ENCODE measurements around the gene OR1I1.

The OR1I1 gene

DNA sequence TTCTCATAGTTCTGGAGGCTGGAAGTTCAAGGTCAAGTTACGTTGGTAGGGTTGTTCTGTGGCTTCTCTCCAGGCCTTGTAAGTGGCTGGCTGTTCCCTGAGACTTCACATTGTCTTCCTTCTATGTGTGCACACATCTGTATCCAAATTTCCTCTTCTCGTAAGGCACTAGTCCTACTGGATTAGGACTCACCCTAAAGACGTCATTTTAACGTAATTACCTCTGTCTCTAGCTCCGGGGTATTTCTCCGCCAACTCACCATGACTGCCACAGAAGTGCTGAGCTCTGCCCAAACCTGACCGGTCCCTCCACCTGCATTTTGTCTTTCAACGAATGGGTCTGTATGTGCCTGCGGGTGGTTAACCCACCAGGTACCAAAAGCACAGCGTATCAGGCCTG, 16.4 kb downstream of the OR1I1 start:
- DNase-seq (ENCODE audit: low spot score): no peak

DNA sequence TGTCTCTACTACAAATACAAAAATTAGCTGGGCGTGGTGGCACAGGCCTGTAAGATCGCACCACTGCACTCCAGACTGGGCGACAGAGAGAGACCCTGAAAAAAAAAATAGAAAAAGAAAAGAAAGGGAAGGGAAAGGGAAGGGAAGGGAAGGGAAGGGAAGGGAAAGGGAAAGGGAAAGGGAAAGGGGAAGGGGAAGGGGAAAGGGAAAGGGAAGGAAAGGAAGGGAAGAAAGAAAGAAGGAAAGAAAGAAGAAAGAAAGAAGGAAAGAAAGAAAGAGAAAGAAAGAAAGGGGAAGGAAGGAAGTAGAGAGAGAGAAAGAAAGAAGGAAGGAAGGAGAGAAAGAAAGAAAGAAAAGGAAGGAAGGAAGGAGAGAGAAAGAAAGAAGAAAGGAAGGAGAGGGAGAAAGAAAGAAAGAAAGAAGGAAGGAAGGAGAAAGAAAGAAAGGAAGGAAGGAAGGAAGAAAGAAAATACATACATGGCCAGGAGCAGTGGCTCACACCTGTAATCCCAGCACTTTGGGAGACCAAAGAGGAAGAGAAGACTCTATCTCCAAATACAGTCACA, 17.1 kb downstream of the OR1I1 start:
- DNase-seq (ENCODE audit: low spot score): no peak

DNA sequence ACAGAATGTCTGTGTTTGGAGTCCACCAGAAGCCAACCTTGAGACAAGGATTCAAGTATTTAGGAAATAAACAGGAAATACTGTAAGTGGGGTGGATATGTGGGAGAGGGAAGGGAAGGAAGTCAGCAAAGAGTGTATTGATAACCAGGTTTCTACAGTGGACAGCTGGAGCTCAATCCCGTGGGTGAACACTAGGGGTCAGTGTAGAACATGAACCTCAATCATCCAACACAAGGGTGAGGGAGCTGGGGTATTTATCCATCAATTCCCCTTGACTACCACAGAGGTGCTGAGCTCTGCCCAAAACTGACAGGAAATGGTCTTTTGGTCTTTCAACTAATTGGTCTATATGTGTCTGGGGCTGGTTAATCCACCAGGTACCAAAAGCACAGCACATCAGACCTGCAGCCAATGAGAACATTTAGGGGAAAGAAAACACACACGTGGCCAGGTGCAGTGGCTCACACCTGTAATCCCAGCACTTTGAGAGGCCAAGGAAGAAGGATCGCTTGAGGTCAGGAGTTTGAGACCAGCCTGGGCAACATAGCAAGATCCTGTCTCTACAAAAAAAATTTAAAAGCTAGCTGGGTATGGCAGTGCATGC, 19.6 kb downstream of the OR1I1 start:
- no peak for DNase-seq (ENCODE audit: low spot score)

DNA sequence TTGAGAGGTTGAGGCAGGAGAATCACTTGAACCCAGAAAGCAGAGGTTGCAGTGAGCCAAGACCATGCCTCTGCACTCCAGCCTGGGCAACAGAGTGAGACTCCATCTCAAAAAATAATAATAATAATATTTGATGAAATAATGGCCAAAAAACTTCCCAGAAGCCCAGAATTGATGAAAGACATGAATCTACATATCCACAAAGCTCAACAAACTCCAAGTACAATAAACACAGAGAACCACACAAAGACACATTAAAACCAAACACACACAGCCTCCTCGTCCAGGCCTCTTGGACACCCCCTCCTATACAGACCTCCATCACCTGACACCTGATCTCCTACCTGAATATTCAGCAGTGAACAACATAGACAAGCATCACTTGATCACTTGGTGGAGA, 22.0 kb downstream of the OR1I1 start:
- no peak for DNase-seq (ENCODE audit: low spot score)

DNA sequence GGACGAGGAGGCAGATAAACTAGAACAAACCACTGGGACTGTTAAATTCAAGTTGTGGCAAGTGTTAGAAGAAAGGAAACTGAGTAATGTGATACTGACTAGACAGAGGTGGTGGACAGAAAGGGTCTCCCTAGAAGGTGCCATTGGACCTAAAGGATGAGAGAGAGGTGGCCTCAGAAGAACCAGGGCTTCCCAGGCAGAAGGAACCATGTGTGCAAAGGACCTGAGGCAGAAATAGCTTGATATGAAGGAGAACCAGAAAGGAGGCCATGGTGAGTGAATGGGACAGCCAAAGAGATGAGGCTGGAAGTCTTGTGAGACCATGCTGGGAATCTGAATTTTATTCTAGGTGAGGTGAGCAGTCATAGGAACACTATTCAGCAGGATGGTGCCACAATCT, 22.4 kb downstream of the OR1I1 start:
- no peak for DNase-seq (ENCODE audit: low spot score)

DNA sequence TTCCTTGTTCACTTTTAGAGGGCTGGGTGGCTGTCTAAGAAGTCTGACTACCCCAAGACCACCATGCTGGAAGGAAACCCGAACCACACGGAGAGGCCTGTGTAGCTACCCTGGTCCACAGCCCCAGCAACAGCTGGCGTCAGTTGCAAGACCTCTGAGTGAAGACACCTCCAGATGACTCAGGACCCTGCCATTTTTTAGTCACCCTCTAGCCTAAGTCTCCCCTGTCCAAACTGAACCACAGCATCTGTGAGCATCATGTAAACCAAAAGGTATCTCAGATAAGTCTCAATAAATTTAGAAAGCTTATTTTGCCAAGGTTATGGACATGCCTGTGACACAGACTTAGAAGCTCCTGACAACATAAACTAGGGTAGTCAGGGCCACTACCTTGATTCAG, 23.0 kb downstream of the OR1I1 start:
- DNase-seq (ENCODE audit: low spot score): no peak

DNA sequence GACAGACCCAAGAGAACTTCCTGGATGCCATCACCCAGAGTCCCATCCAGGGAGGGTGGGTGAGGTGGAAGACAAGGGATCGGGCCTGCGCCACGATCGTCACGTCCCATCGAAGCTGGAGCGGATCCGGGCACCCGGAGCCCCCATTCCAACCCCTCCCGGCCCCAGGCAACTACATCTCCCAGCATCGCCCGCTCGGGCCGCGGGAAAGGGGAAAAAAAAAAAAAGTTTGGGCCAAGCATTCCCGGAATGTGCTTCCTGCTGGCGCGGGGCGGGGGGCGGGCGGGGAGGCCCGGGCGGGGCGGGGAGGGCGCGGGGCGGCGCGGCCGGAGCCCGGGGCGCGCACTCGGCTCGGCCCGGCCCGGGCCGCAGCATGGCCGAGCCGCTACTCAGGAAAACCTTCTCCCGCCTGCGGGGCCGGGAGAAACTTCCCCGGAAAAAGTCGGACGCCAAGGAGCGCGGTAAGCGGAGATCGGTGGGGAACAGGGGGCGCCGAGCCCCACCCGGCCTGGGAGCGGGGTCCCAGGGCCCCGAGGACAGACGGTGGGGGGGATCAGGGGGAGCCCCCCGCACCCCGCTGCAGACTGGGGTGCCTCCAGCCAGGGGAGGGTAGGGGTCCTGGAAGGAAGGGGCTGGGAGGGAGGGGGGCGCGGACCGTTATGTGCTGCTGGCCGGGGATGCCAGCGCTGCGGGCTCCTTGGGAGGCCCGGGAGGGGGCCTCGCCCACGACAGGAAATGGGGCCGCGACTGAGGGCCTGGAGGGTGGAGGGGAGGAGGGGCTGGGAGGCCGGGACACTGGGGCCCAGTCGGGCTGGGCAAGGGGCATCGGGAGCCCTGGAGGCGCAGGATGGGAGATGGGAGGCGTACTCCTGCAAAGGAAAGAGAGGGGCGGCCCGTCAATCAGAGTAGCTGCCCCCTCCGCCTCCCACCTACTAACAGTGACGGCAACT, 25.3 kb downstream of the OR1I1 start, which contains the start of gene SYDE1:
Gene SYDE1 (plus strand): TSS at position 341 of the 950 bp plus-strand sequence. CDS start 33 bp downstream, at position 374.
- DNase-seq (ENCODE audit: low spot score): peak; percentile 85

DNA sequence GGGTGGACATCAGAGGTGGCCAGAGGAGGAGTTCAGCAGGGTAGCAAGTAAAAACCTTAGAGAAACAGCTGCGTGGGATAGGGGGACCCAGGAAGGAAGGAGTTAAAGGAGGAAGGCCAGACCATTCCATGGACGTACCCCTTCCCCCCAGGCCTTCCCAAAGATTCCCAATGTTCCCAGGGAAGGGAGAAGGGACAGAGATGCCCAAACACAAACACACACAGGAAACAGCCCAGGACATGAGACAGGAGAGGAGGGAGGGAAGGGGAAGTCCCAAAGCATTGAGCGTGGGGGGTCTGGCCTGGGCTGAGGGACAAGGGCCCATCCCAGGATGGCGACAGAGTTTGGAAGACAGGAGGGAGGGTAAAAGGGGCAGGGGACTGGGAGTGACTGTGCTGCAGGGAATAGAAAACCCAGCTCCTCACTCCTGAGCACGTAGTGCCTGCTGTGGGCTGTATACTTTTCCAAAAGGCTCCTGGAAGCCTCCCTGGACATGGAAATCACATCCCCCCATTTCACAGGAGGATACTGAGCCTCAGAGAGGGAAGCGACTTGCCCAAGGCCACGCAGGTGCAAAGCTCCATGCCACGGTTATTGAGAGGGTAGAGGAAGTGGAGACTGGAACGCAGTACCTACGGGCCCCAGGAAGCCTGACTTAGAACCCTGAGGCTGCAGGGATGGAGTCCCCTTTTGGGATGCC, 26.3 kb downstream of the OR1I1 start:
- DNase-seq (ENCODE audit: low spot score): no peak

DNA sequence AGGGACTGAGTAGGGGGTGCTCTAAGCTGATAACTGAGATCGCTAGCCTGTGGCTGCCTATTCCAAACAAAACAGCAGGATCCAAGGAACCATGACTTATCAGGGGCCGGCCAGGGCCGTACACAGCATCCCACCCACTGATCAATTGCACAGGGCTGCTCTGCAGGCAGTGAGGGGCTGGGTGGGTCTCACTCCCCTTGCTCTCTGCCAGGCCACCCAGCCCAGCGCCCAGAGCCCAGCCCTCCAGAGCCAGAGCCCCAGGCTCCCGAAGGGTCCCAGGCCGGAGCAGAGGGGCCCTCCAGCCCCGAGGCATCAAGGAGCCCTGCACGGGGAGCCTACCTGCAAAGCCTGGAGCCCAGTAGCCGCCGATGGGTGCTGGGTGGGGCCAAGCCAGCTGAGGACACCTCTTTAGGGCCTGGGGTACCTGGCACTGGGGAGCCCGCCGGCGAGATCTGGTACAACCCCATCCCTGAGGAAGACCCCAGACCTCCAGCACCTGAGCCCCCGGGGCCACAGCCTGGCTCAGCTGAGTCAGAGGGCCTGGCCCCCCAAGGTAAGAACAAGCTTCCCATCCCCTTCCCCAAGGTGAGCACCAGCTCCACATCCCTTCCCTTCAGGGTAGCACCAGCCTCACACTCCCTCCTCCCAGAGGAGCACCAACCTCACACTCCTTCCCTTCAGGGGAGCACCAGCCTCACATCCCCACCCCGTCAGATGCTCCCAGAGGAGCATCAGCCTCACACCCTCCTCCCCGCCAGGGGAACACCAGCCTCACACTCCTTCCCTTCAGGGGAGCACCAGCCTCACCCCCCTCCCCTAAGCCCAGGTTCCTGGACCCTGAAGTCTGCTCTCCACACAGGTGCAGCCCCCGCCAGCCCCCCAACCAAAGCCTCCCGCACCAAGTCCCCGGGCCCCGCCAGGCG, 27.1 kb downstream of the OR1I1 start:
- DNase-seq (ENCODE audit: low spot score): no peak

DNA sequence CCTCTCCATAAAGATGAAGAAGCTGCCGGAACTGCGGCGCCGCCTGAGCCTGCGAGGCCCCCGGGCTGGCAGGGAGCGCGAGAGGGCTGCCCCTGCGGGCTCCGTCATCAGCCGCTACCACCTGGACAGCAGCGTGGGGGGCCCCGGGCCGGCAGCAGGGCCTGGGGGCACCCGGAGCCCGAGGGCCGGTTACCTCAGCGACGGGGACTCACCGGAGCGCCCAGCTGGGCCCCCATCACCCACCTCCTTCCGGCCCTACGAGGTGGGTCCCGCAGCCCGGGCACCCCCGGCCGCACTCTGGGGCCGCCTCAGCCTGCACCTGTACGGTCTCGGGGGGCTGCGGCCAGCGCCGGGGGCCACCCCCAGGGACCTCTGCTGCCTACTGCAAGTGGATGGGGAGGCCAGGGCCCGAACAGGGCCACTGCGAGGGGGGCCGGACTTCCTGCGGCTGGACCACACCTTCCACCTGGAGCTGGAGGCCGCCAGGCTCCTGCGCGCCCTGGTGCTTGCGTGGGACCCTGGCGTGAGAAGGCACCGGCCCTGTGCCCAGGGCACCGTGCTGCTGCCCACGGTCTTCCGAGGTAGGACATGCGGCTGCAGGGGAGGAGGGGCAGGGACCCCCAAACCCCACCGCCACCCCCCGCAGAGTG, 27.9 kb downstream of the OR1I1 start:
- DNase-seq (ENCODE audit: low spot score): no peak

DNA sequence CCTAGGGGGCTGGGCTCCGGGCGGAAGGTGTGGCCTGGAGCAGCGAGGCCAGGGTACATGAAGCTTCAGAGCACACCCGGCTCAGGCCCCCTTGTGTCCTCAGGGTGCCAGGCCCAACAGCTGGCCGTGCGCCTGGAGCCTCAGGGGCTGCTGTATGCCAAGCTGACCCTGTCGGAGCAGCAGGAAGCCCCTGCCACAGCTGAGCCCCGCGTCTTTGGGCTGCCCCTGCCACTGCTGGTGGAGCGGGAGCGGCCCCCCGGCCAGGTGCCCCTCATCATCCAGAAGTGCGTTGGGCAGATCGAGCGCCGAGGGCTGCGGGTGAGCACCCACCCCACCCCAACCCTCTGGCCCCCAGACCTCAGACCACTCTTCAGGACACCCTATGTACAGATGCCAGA, 28.4 kb downstream of the OR1I1 start:
- no peak for DNase-seq (ENCODE audit: low spot score)

DNA sequence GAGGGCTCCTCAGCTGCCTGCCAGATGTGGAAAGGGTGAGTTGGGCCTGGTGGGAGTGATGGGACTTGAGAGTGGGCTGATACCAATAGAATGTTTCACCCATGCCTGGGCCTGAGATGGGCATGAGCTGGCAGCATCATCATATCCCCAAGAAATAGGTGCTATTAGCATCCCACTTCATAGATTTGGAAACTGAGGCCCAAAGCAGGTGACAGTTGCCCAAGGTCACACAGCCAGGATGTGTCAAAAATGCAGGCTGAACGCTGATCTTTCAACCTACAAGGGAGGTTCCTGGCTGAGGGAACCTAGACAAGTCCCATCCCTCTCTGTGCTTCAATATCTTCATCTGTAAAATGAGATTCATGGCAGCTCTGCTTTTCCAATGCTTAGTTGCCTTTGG, 29.7 kb downstream of the OR1I1 start:
- DNase-seq (ENCODE audit: low spot score): no peak

DNA sequence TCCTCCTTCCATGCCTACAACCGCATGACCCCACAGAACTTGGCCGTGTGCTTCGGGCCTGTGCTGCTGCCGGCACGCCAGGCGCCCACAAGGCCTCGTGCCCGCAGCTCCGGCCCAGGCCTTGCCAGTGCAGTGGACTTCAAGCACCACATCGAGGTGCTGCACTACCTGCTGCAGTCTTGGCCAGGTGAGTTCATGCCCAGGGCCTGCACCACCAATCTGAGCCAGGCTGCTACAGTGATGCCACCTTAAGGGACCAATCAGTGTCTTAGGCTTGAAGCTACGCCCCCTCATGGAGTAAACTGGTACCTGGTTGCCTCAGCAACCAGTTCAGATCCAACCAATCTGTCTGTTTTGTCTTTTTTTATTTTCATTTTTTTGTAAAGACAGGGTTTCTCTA, 30.4 kb downstream of the OR1I1 start:
- DNase-seq (ENCODE audit: low spot score): no peak

DNA sequence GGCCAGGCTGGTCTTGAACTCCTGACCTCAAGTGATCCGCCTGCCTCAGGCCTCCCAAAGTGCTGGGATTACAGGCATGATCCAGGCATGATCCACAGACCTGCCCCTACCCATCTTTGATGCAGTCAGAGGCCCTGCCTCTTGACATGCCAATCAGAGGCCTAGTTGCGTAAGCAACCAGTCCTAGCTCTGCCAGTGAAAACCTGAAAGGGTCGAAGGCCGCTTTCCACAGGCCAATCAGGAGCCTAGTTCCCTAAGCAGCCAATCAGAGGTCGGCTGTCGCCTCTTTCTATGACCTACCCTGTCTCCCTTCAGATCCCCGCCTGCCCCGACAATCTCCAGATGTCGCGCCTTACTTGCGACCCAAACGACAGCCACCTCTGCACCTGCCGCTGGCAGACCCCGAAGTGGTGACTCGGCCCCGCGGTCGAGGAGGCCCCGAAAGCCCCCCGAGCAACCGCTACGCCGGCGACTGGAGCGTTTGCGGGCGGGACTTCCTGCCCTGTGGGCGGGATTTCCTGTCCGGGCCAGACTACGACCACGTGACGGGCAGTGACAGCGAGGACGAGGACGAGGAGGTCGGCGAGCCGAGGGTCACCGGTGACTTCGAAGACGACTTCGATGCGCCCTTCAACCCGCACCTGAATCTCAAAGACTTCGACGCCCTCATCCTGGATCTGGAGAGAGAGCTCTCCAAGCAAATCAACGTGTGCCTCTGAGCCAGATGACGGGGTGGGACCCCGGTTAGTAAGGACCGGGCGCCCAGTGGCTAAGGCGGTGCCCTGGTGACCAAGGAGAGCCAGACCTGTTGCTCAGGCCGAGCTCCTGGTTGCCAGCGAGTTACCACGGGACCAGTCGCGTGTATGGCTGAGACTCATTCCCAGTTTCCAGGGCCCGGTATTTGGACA, 31.5 kb downstream of the OR1I1 start:
- no peak for DNase-seq (ENCODE audit: low spot score)

DNA sequence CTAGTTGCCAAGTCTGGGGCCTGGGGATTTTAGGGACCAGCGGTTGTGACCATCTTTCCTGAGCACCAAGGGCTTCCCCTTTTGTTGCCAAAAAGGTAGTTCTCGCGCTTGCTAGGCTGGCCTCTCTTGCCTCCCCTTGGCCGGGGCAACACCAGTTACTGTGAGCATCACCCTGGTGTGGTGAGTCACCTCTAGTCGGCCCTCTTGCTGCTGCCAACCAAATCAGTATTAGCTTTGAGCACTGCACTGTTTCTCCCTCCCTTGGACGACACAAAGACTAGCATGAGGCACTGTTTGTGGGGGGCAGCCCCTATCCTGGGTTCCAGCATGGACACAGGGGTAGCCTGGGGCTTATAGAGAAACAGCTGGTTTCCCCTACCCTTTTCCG, 32.1 kb downstream of the OR1I1 start:
- no peak for DNase-seq (ENCODE audit: low spot score)

DNA sequence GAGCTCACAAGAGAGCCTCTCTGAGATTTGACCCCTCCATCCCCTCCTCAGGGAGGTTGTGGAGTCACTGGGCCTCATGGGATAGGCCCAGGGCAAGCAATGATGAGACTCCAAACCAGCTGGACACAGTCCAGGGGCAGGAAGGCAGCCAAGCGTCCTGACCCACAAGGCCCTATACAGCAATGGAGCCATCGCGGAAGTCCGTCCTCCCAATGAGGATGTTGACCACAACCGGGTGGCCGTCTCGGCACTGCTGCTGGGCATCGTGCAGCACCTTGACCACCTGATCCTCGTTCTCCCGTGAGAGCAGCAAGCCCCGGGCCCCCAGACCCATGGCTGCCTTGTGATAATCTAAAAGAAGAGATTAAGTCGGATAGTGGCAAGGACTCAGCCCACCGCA, 33.1 kb downstream of the OR1I1 start:
- DNase-seq (ENCODE audit: low spot score): no peak

DNA sequence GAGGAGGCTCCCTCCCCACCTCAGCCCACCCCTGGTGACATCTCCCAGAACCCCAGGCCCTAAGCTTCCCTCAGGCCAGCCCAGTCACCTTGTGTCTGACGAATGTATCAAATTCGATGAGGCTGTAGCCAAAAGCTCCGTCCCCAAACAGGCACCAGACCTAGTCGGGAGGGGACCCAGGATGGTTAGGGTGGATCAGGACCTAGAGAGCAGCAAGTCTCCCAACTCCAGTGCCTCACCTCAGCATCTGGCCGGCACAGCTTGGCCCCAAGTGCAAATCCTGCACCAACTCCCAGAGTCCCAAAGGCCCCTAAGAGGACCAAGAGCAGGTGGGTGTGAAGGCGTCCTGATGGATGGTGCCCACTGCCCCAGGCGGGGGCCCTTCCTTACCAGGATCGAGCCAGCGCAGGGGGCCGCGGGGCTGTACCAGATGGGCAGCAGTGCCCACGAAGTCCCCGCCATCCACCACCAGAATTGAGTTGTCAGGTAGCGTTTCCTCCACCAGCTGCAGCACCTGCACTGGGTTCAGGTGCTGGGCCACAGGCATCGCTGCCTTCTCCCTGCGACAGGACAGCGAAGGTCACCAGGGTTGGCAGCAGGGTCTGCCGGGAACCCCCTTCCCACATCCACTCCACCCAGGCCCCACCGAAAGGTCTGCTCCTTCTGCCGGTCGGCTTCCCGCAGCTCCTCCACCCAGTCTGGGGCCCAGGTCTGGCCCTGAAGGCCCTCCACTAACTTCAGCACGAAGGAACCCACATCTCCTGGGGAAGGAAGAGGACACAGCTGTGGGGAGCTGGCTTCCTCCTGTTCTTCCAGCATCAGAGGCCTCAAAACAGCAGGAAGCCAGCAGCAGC, 34.0 kb downstream of the OR1I1 start:
- no peak for DNase-seq (ENCODE audit: low spot score)

DNA sequence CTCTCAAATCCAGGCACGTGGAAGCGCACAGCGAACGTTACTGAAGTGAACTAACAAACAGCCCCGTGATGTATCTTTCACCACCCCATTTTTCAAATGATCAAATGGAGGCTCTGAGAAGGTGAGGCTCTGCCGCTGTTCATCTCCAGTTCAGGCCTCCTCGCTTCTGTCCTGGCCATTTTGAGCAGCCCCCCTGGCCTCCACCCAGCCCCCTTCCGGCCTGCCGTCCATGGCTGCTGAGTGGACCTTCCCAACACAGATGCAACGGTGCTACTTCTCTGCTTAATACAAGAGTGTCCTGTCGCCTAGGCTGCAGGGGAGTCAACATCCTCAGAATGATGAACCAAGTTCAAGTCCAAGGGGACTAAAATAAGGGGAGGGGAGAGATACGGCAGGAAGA, 34.8 kb downstream of the OR1I1 start:
- DNase-seq (ENCODE audit: low spot score): no peak

DNA sequence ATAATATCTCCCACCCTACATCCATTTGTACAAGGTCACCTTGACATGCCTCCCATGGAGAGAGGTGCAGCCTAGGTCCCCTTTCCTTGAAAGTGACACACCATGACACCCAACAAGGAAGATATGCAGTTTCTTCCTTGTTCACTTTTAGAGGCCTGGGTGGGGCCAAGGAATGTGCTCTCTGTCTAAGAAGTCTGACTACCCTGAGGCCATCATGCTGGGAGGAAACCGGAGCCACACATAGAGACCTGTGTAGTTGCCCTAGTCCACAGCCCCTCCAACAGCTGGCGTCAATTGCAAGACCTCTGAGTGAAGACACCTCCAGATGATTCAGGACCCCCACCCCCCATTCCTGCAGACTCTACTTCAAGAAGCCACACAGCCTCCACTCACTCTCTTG, 36.2 kb downstream of the OR1I1 start:
- no peak for DNase-seq (ENCODE audit: low spot score)

Data from ecto neural progenitor cell (in vitro differentiated cells).